Stimulated activated naive CD8-positive, alpha-beta T cell treated with anti-CD3 and anti-CD28 coated beads, Interleukin-15, amount 100 ng/mL, for 72 hours (primary cell): ENCODE results near the gene PTPRG.

ENCODE experiments used
- ATAC-seq: fragments of 150-1000 bp; cut with Tn5 transposase; 2 replicates; pipeline ENCODE4 v1.10.0; 2021; ENCODE audit warnings: mild to moderate bottlenecking, moderate library complexity
- DNase-seq, 2 donors: peaks; one replicate each; pipeline ENCODE4 v3.0.0; 2021 to 2022
- H3K27ac Mint-ChIP-seq, 2 donors: one replicate each; pipeline ENCODE4 v1.8.0; 2022; ENCODE audit warnings: mild to moderate bottlenecking in 2 of 2, mixed read lengths in 2 of 2, moderate library complexity in 2 of 2
- H3K27me3 Mint-ChIP-seq: one replicate; pipeline ENCODE4 v1.8.0; 2022; ENCODE audit warnings: mixed read lengths
- H3K4me1 Mint-ChIP-seq: one replicate; pipeline ENCODE4 v1.8.0; 2022; ENCODE audit warnings: mild to moderate bottlenecking, mixed read lengths
- H3K4me3 Mint-ChIP-seq, 2 donors: one replicate each; pipeline ENCODE4 v1.8.0; 2022; ENCODE audit warnings: mild to moderate bottlenecking in 2 of 2, mixed read lengths in 2 of 2, moderate library complexity in 1 of 2
- H3K9me3 Mint-ChIP-seq, 2 donors: one replicate each; pipeline ENCODE4 v1.8.0; 2022; ENCODE audit warnings: mixed read lengths in 2 of 2

The PTPRG gene

DNA sequence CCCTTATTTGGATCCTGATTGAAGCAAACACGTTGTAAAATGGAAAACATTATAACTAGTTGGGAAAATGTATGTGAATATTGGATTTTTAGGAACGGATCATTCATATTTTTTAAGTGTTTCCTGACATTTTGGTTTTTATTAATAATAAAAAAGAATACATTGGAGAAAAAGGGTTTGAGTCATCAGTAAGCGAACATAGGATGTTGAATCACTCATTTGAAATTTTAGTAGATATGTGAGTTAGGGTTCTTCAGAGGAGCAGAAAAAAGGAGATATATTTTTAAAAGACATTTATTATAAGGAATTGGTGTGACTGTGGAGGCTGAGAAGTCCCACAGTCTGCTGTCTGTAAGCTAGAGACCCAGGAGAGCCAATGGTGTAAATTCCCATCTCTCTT is 258.5 kb downstream of the PTPRG start:
- Mint-ChIP-seq H3K9me3 (no peaks in the 10 kb centered on the region), H3K4me1 (no peaks in the 10 kb centered on the region), H3K27ac (no peak overlapping the region), H3K4me3 (no peak overlapping the region), H3K27me3 (no peaks in the 10 kb centered on the region)
- ATAC-seq (no peak), DNase-seq (no peak)

DNA sequence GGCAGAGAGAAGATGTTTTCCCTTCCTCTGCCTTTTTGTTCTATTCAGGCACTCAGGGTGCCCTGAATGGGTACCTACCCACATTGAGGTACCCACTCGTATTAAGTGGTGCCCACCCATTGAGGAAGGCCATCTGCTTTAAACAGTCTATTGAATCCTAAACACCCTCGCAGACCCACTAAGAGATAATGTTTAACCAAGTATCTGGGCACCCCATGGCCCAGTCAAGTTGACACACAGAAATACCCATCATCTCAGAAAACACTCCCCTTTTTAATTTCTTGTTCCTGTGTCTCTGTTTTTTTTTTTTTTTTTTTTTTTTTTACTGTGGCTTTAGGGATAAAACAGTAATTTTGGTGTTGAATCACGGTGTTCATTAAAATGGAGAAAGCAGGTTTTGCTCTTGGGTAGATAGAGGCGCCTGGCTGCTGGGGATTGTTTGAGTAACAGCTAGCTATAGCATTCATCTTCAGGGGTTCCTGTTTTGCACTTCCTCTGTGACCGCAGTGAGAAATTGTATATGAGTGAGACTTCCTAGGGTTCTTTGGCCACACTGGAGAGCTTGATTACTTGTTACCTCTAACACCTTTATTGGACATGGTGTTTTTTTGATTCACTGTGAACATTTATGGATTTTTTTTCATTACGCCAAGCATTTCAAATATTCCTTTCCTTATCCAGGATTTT is 259.1 kb downstream of the PTPRG start:
- no peak overlapping the region for H3K4me3 Mint-ChIP-seq
- no peak for ATAC-seq
- no peaks in the 10 kb centered on the region for H3K4me1 Mint-ChIP-seq
- no peaks in the 10 kb centered on the region for H3K9me3 Mint-ChIP-seq
- no peaks in the 10 kb centered on the region for H3K27me3 Mint-ChIP-seq
- no peak for DNase-seq
- peak overlapping the region in 1 of 2 donors; percentile 43 for H3K27ac Mint-ChIP-seq

- Mint-ChIP-seq H3K27ac (no peak overlapping the region), H3K9me3 (no peaks in the 10 kb centered on the region), H3K4me3 (no peak overlapping the region), H3K4me1 (no peaks in the 10 kb centered on the region), H3K27me3 (no peaks in the 10 kb centered on the region)
- ATAC-seq: no peak
- no peak for DNase-seq
Observed at GRCh38 chr3:61821823-61822251, 260.5 kb downstream of the PTPRG start.

- no peaks in the 10 kb centered on the region for H3K4me1 Mint-ChIP-seq
- H3K4me3 Mint-ChIP-seq: no peak overlapping the region
- no peak for ATAC-seq
- no peaks in the 10 kb centered on the region for H3K9me3 Mint-ChIP-seq
- no peak for DNase-seq
- H3K27ac Mint-ChIP-seq: no peak overlapping the region
- H3K27me3 Mint-ChIP-seq: no peaks in the 10 kb centered on the region
Observed at GRCh38 chr3:61822588-61822987, 261.2 kb downstream of the PTPRG start.

DNA sequence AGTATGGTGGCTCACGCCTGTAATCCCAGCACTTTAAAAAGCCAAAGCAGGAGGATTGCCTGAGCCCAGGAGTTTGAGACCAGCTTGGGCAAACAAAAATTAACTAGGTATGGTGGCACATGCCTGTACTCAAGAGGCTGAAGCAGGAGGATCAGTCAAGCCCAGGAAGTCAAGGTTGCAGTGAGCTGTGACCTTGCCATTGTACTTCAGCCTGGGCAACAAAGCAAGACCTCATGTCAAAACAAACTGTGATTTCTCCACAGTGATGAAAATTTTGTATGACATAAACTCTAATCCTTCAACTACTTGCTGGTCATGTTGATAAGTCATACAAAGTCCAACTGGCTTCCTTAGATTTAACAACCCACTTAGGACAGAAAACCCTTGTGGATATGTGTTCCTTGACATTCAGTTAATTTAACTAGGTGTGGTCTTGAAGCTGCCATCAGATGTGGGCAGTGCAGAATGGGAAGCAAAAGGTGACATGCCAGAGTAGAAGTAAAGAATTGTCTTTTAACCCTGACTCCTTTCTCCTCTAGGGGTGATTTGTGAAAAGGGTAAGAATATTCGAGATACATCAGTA is 263.3 kb downstream of the PTPRG start:
- no peaks in the 10 kb centered on the region for H3K27me3 Mint-ChIP-seq
- H3K27ac Mint-ChIP-seq: no peak overlapping the region
- no peak overlapping the region for H3K4me3 Mint-ChIP-seq
- ATAC-seq (no peak), DNase-seq (no peak)
- peaks cover 0 to 4% of the 10 kb centered on the region in 2 donors for H3K9me3 Mint-ChIP-seq
- H3K4me1 Mint-ChIP-seq: no peaks in the 10 kb centered on the region

DNA sequence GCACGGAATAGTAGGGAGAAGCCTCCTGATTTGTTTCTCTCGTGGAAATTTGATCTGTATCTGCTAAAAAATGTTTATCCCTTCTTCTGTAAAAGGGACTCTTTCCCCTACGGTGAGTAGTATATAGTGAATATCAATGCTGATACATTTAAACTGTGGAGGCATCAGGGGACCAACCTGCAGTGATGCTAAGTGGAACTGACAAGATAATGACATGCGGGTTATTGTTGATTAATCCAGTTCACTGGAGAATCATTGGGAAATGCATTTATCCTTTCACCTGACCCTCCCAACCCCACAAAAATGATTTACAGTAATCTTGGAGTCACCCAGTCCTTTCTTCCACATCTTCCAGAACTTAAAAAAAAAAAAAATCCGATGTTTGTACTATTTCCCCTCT is 264.8 kb downstream of the PTPRG start:
- Mint-ChIP-seq H3K27ac (no peak overlapping the region), H3K27me3 (no peaks in the 10 kb centered on the region), H3K9me3 (peaks cover 0 to 7% of the 10 kb centered on the region in 2 donors), H3K4me1 (no peaks in the 10 kb centered on the region), H3K4me3 (no peak overlapping the region)
- DNase-seq (no peak), ATAC-seq (no peak)

- no peaks in the 10 kb centered on the region for H3K4me1 Mint-ChIP-seq
- ATAC-seq (no peak), DNase-seq (no peak)
- H3K27ac Mint-ChIP-seq: no peak overlapping the region
- H3K4me3 Mint-ChIP-seq: no peak overlapping the region
- H3K27me3 Mint-ChIP-seq: no peaks in the 10 kb centered on the region
- peaks cover 0 to 7% of the 10 kb centered on the region in 2 donors for H3K9me3 Mint-ChIP-seq
Observed at GRCh38 chr3:61828184-61828874, 267.0 kb downstream of the PTPRG start.

DNA sequence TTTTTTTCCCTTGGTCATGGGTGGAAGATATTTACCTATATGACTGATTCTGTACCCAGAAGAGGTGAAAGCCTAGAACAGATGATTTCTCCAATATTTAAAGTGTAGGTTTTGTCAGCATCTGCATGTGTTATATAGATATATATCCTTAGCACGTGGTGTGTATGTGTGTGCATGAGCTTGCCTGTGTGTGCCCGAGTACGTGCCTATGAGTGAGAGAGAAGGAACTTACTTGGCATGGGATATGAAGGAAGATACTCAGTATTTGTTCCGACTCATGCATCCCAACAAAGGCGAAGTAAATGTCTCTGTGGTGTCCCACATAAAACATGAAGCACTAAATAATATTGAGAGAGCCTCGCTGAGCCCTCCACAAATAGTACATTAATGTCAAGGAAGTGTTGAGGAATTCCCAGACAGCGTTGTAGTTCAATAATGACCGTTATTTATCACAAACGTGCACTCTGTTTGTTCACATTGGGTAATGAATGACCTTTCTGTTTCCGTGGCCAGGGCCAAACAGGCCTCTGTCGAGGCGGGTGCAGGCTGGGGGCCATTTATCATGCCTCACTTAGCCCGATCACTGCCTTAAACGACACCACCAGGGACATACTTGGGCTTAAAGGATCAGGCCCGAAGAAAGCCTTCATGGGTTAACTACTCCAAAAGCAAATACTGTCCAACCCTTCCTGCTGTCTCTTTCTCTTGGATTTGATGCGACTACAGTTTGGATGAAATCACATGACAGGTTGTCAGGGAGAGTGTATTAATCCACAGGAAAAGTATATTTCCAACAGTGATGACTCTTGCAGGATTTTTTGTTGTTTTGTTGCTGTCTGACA is 267.7 kb downstream of the PTPRG start:
- no peak for DNase-seq
- H3K4me3 Mint-ChIP-seq: no peak overlapping the region

GRCh38 chr3:61829722-61830350 is 268.5 kb downstream of the PTPRG start:
- Mint-ChIP-seq H3K27me3 (no peaks in the 10 kb centered on the region), H3K4me1 (no peaks in the 10 kb centered on the region), H3K27ac (no peak overlapping the region), H3K9me3 (peaks cover 0 to 7% of the 10 kb centered on the region in 2 donors), H3K4me3 (no peak overlapping the region)
- ATAC-seq (no peak), DNase-seq (no peak)

More for the DNA sequence above, 267.7 kb downstream of the PTPRG start:
- Mint-ChIP-seq H3K9me3 (peaks cover 0 to 7% of the 10 kb centered on the region in 2 donors), H3K27me3 (no peaks in the 10 kb centered on the region), H3K27ac (no peak overlapping the region), H3K4me1 (no peaks in the 10 kb centered on the region)
- ATAC-seq: no peak

DNA sequence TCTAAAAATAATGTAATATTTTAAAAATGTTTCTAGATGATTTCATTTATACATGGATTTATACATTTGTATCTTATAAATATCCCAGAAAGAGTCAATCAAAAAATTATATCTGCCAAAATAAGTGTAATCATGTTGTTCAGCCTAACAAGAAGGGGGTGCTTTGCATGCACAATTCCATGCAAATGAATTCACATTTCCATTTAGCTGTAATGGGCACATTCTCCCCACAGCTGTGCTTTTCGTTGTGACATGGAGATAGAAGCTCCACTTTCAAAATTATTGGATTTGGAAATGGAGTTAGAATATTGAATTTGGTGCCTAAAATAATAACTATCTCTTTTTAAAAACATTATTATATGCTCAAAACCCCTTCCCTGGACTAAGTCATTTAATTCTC is 270.6 kb downstream of the PTPRG start:
- ATAC-seq (no peak), DNase-seq (no peak)

DNA sequence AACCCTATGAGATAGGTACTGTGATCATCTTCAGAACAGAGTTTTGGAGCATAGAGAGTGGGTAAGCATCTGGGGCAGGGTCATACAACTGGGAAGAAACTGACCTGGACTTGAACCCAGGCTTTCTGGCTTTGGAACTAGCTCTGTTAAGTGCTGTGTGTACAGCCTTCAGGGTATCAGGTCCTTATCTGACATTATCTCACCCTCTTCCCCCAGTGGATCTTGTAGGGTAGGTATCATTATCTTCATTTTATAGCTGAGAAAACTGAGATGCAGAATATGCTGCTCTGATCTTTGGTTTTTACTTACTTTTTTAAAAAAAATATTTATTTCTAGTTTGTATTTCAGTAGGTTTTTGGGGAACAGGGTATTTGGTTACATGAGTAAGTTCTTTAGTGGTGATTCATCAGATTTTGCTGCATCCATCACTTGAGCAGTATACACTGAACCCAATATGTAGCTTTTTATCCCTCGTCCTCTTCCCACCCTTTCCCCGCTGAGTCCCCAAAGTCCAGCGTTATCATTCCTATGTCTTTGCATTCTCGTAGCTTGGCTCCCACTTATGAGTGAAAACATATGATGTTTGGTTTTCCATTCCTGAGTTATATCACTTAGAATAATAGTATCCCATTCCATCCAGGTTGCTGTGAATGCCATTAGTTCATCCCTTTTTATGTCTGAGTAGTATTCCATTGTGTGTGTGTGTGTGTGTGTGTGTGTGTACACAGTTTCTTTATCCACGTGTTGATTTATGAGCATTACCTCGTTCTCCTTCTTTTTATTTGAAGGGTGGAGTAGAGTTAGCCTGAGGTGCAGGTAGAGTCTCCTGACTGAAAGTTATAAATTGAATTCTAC is 271.2 kb downstream of the PTPRG start:
- no peak overlapping the region for H3K27ac Mint-ChIP-seq
- H3K4me3 Mint-ChIP-seq: no peak overlapping the region
- H3K4me1 Mint-ChIP-seq: no peaks in the 10 kb centered on the region
- no peaks in the 10 kb centered on the region for H3K27me3 Mint-ChIP-seq
- ATAC-seq: no peak
- peaks cover 0 to 7% of the 10 kb centered on the region in 2 donors for H3K9me3 Mint-ChIP-seq
- DNase-seq: no peak

More for the DNA sequence above, 270.6 kb downstream of the PTPRG start:
- no peak overlapping the region for H3K27ac Mint-ChIP-seq
- H3K9me3 Mint-ChIP-seq: peaks cover 0 to 7% of the 10 kb centered on the region in 2 donors
- H3K27me3 Mint-ChIP-seq: no peaks in the 10 kb centered on the region
- H3K4me3 Mint-ChIP-seq: no peak overlapping the region
- no peaks in the 10 kb centered on the region for H3K4me1 Mint-ChIP-seq

- no peak for ATAC-seq
- no peaks in the 10 kb centered on the region for H3K9me3 Mint-ChIP-seq
- no peaks in the 10 kb centered on the region for H3K27me3 Mint-ChIP-seq
- H3K4me3 Mint-ChIP-seq: no peak overlapping the region
- no peaks in the 10 kb centered on the region for H3K4me1 Mint-ChIP-seq
- H3K27ac Mint-ChIP-seq: no peak overlapping the region
- DNase-seq: no peak
Observed at GRCh38 chr3:61839256-61839655, 277.9 kb downstream of the PTPRG start.

GRCh38 chr3:61841111-61841845 is 279.9 kb downstream of the PTPRG start:
- DNase-seq: no peak
- H3K4me3 Mint-ChIP-seq: no peak overlapping the region
- peaks cover 9% of the 10 kb centered on the region for H3K27me3 Mint-ChIP-seq
- no peaks in the 10 kb centered on the region for H3K4me1 Mint-ChIP-seq
- no peak overlapping the region for H3K27ac Mint-ChIP-seq
- H3K9me3 Mint-ChIP-seq: no peaks in the 10 kb centered on the region
- no peak for ATAC-seq

DNA sequence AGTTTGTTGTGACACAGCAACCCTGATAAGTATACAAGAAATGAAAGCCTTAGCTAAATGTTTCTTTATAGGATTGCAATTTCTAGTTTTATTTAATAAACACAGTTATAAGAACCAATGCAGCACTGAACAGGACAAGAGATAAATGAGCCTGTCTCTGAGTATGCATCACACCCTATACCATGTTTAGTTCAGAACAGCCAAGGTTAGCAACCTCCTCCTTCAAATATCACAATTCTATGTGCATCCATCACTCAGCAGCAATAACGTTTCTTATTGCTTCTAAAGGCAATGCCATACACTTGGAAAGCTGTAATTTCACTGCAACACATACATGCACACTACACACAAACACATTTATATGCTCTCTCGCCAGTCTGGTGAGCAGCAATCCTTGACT is 280.6 kb downstream of the PTPRG start:
- no peaks in the 10 kb centered on the region for H3K9me3 Mint-ChIP-seq
- H3K4me1 Mint-ChIP-seq: no peaks in the 10 kb centered on the region
- no peak overlapping the region for H3K27ac Mint-ChIP-seq
- no peak for DNase-seq
- H3K27me3 Mint-ChIP-seq: peaks cover 9% of the 10 kb centered on the region
- H3K4me3 Mint-ChIP-seq: no peak overlapping the region
- no peak for ATAC-seq
